ENCODE results near the gene SCN2B.

DNA sequence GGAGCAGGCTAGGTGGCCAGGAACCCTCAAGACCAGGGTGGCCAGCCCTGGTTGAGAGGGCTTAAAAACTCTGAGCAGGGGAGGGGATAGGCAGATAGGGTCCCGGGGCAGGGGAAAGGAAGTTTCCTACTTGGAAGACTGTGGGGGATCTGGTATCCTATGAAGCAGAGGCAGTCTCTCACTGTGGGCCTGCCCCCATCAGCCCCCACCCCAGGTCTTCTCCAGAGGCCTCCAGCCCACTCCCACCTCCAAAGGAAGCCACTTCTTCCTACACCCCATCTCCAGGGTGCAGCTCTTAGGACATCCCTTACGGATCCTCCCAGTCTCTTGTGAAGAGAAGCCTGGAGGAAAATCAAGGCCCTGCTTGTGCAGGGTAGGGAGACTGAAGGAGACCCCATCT is 40.1 kb downstream of the SCN2B start:
- TF ChIP-seq EZH2phosphoT487 (IDR thresholded peaks at IDR 0.05; ENCODE audit: insufficient read depth, low read depth) (no peak), EZH2 (IDR thresholded peaks at IDR 0.05; ENCODE audit: insufficient read depth, poor library complexity, severe bottlenecking) (no peak)
